ENCODE data around the gene CCDC15.

- no peak for TF ChIP-seq CTCF (IDR thresholded peaks at IDR 0.05; ENCODE audit: borderline replicate concordance, extremely low read depth, low read length, poor library complexity, severe bottlenecking)
- no peak for TF ChIP-seq EZH2 (IDR thresholded peaks at IDR 0.05; ENCODE audit: borderline replicate concordance, low read depth, low read length, severe bottlenecking)
These were observed 22.5 kb downstream of the CCDC15 start for GRCh38 chr11:124976531-124976930.
